Liver (tissue), 9 donors: Measurements from ENCODE around the gene OTOG. TPM values are rescaled to one million over a fixed set of nuclear protein-coding genes. Genes with fewer than 3 reads are reported as not detected.

Experiments
- DNase-seq: peaks from one replicate; pipeline ENCODE4 v3.0.0-alpha.2; 2017; ENCODE audit warnings: low spot score
- H3K27ac ChIP-seq, 2 donors: one replicate each; pipeline ENCODE4 v1.7.0; 2013; ENCODE audit warnings: inconsistent platforms in 2 of 2, low read length in 2 of 2, control low read depth in 1 of 2, low read depth in 1 of 2, mild to moderate bottlenecking in 1 of 2
- H3K27me3 ChIP-seq, 4 donors: one replicate each; pipeline versions ENCODE4 v1.6.1 to v1.7.0; 2013; ENCODE audit warnings: low read length in 3 of 4, inconsistent platforms in 1 of 4, mild to moderate bottlenecking in 1 of 4, moderate library complexity in 1 of 4; ENCODE audit not compliant: control insufficient read depth in 4 of 4, insufficient read depth in 4 of 4
- H3K36me3 ChIP-seq, 4 donors: one replicate each; pipeline versions ENCODE4 v1.6.1 to v1.7.0; 2013; ENCODE audit warnings: low read length in 3 of 4, mild to moderate bottlenecking in 3 of 4, low read depth in 1 of 4, moderate library complexity in 1 of 4; ENCODE audit not compliant: control insufficient read depth in 4 of 4, insufficient read depth in 3 of 4
- H3K4me1 ChIP-seq, 4 donors: one replicate each; pipeline versions ENCODE4 v1.6.1 to v1.7.0; 2013; ENCODE audit warnings: low read length in 3 of 4, mild to moderate bottlenecking in 3 of 4, moderate library complexity in 1 of 4; ENCODE audit not compliant: control insufficient read depth in 4 of 4, insufficient read depth in 4 of 4
- H3K4me3 ChIP-seq, 3 donors: one replicate each; pipeline versions ENCODE4 v1.6.1 to v1.7.0; 2013; ENCODE audit warnings: low read length in 3 of 3, control low read depth in 1 of 3, low read depth in 1 of 3, mild to moderate bottlenecking in 1 of 3
- H3K9ac ChIP-seq, 2 donors: one replicate each; pipeline ENCODE4 v1.7.0; 2013; ENCODE audit warnings: low read length in 2 of 2, mild to moderate bottlenecking in 2 of 2, moderate library complexity in 2 of 2, control low read depth in 1 of 2, low read depth in 1 of 2
- H3K9me3 ChIP-seq, 4 donors: one replicate each; pipeline versions ENCODE4 v1.6.1 to v1.7.0; 2013; ENCODE audit warnings: low read length in 3 of 4; ENCODE audit not compliant: control insufficient read depth in 4 of 4
- FOXA1 ChIP-seq: IDR thresholded peaks from 2 replicates; pipeline ENCODE4 v1.6.1; 2016; ENCODE audit warnings: antibody characterized with exemption
- FOXA2 ChIP-seq: IDR thresholded peaks from 2 replicates; pipeline ENCODE4 v1.6.1; 2016; ENCODE audit warnings: antibody characterized with exemption
- GABPA ChIP-seq, 2 donors: IDR thresholded peaks in 1 of 2; conservative IDR thresholded peaks in 1 of 2; 2 replicates each; pipeline ENCODE4 v1.6.1; 2016; ENCODE audit warnings: antibody characterized with exemption in 2 of 2, mild to moderate bottlenecking in 1 of 2, moderate library complexity in 1 of 2
- HNF4A ChIP-seq, 2 donors: conservative IDR thresholded peaks; 2 replicates each; pipeline ENCODE4 v1.6.1; 2016; ENCODE audit warnings: antibody characterized with exemption in 2 of 2, mild to moderate bottlenecking in 2 of 2
- HNF4G ChIP-seq: IDR thresholded peaks from 2 replicates; pipeline ENCODE4 v1.6.1; 2016; ENCODE audit warnings: antibody characterized with exemption
- JUND ChIP-seq, 2 donors: IDR thresholded peaks; 2 replicates each; pipeline ENCODE4 v1.6.1; 2016; ENCODE audit warnings: antibody characterized with exemption in 2 of 2
- NR2F2 ChIP-seq: IDR thresholded peaks from 2 replicates; pipeline ENCODE4 v1.6.1; 2016; ENCODE audit warnings: antibody characterized with exemption
- RAD21 ChIP-seq, 2 donors: IDR thresholded peaks; 2 replicates each; pipeline ENCODE4 v1.6.1; 2016; ENCODE audit warnings: antibody characterized with exemption in 2 of 2, mild to moderate bottlenecking in 2 of 2
- RXRA ChIP-seq, 2 donors: IDR thresholded peaks; 2 replicates each; pipeline ENCODE4 v1.6.1; 2017 to 2018; ENCODE audit warnings: antibody characterized with exemption in 2 of 2, mild to moderate bottlenecking in 1 of 2
- SP1 ChIP-seq: IDR thresholded peaks from 2 replicates; pipeline ENCODE4 v1.6.1; 2018; ENCODE audit warnings: antibody characterized with exemption, mild to moderate bottlenecking
- YY1 ChIP-seq: IDR thresholded peaks from 2 replicates; pipeline ENCODE4 v1.6.1; 2016; ENCODE audit warnings: antibody characterized with exemption, mild to moderate bottlenecking
- WGBS: extraction: QIAGEN DNeasy Blood & Tissue Kit; methylation state at CpG from one replicate; pipeline ENCODE4 v1.1.7; 2013; 5-methylcytosine and 5-hydroxymethylcytosine counted together
- polyA plus RNA-seq, 2 donors: library from polyadenylated mRNA; stranded (reverse) in 1 of 2; unstranded in 1 of 2; fragments of 200-250 nt in 1 of 2; fragments of >200 nt in 1 of 2; fragmentation: Nextera tagmentation in 1 of 2; extraction: Ambion mirVana in 1 of 2; gene quantifications; one replicate each; pipeline versions ENCODE4 v1.2.1 to v1.2.3, GENCODE V29; 2013 to 2015
- total RNA-seq, 2 donors: library from RNA; depleted of rRNA; stranded (reverse); fragments of >200 nt; gene quantifications; one replicate each; pipeline ENCODE4 v1.2.3, GENCODE V29; 2014
- TF ChIP-seq, protein P1 (sequence below): fragments of 150-350 bp; IDR thresholded peaks from 2 replicates; pipeline ENCODE4 v1.5.1; 2017; ENCODE audit warnings: improper control_type of control experiment, low read depth, low read length; ENCODE audit not compliant: missing input control
- TF ChIP-seq, protein P2 (sequence below): IDR thresholded peaks from 2 replicates; pipeline ENCODE4 v1.6.1; 2016; ENCODE audit warnings: antibody characterized with exemption
- TF ChIP-seq, protein P3 (sequence below): IDR thresholded peaks from 2 replicates; pipeline ENCODE4 v1.6.1; 2016; ENCODE audit warnings: antibody characterized with exemption
- donor health status: healthy.
- donor health status: healthy.
- donor health status: healthy.
- donor health status: healthy.
- donor health status: healthy.

OTOG gene
- total and polyA plus RNA-seq, 4 donors, result not detected

DNA sequence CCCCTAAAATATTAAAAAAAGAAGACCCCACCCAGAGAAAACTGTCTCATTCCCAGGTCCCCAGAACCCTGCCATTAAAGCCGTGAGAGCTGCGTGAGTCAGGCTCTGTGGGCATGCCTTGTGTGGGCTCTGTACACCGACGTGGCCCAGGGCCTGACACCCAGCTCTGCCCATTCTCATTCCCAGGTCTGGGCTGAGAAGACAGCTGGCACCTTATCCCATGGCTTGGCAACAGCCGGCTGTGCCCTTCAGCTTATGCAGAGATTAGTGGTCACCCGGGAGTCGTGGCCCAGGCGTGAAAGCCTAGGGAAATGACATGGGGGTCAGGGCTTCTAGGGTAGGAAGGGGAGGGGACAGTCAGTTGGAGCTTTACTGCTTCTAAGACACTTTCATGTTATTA is 31.9 kb downstream of the OTOG start:
- H3K9me3 ChIP-seq, result no peaks in the 10 kb centered on the region
- TF ChIP-seq RXRA (IDR thresholded peaks at IDR 0.05) (no peak), GABPA (IDR thresholded peaks at IDR 0.05 in 1 of 2, conservative IDR thresholded peaks at IDR 0.05 in 1 of 2) (no peak), YY1 (no peak), SP1 (no peak), NR2F2 (no peak), HNF4G (no peak), FOXA2 (no peak), HNF4A (conservative IDR thresholded peaks at IDR 0.05) (no peak), RAD21 (IDR thresholded peaks at IDR 0.05) (no peak)
- TF ChIP-seq, protein P1, sequence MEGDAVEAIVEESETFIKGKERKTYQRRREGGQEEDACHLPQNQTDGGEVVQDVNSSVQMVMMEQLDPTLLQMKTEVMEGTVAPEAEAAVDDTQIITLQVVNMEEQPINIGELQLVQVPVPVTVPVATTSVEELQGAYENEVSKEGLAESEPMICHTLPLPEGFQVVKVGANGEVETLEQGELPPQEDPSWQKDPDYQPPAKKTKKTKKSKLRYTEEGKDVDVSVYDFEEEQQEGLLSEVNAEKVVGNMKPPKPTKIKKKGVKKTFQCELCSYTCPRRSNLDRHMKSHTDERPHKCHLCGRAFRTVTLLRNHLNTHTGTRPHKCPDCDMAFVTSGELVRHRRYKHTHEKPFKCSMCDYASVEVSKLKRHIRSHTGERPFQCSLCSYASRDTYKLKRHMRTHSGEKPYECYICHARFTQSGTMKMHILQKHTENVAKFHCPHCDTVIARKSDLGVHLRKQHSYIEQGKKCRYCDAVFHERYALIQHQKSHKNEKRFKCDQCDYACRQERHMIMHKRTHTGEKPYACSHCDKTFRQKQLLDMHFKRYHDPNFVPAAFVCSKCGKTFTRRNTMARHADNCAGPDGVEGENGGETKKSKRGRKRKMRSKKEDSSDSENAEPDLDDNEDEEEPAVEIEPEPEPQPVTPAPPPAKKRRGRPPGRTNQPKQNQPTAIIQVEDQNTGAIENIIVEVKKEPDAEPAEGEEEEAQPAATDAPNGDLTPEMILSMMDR, result no peak
- TF ChIP-seq, protein P2, sequence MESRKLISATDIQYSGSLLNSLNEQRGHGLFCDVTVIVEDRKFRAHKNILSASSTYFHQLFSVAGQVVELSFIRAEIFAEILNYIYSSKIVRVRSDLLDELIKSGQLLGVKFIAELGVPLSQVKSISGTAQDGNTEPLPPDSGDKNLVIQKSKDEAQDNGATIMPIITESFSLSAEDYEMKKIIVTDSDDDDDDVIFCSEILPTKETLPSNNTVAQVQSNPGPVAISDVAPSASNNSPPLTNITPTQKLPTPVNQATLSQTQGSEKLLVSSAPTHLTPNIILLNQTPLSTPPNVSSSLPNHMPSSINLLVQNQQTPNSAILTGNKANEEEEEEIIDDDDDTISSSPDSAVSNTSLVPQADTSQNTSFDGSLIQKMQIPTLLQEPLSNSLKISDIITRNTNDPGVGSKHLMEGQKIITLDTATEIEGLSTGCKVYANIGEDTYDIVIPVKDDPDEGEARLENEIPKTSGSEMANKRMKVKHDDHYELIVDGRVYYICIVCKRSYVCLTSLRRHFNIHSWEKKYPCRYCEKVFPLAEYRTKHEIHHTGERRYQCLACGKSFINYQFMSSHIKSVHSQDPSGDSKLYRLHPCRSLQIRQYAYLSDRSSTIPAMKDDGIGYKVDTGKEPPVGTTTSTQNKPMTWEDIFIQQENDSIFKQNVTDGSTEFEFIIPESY, result no peak
- TF ChIP-seq, protein P3, sequence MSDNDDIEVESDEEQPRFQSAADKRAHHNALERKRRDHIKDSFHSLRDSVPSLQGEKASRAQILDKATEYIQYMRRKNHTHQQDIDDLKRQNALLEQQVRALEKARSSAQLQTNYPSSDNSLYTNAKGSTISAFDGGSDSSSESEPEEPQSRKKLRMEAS, result no peak
- H3K4me1 ChIP-seq, result no peaks in the 10 kb centered on the region
- no peak for DNase-seq
- H3K27me3 ChIP-seq, result no peaks in the 10 kb centered on the region
- 91% methylated on average over 8 of the region's 8 CpGs for WGBS
- no peak overlapping the region for H3K9ac ChIP-seq
- H3K36me3 ChIP-seq, result no peaks in the 10 kb centered on the region
- no peak overlapping the region for H3K27ac ChIP-seq
- H3K4me3 ChIP-seq, result no peak overlapping the region

DNA sequence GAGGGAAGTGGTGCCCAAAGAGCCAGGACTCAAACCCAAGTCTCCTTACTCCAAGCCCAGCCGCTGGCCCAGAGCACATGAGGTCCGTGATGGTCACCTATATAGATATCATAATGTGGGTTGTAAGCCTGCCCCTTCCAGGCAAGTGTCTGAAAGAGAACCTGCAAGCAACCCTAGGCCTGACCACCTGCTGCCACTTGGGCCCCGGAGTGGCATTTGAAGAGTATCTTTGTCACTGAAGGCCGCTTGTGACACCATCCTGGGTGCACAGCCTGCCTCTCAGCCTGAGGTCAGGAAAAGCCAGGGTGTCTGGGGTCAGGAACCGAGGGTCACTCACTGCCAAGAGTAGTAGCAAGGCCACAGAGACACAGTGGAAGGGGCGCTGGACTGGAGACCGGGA is 32.4 kb downstream of the OTOG start:
- no peak for DNase-seq
- WGBS, result 86% methylated on average over 7 of the region's 7 CpGs

More for the DNA sequence above, 32.4 kb downstream of the OTOG start:
- H3K4me3 ChIP-seq, result no peak overlapping the region
- H3K27ac ChIP-seq, result no peak overlapping the region
- no peaks in the 10 kb centered on the region for H3K27me3 ChIP-seq
- no peaks in the 10 kb centered on the region for H3K9me3 ChIP-seq
- no peaks in the 10 kb centered on the region for H3K36me3 ChIP-seq
- H3K9ac ChIP-seq, result no peak overlapping the region
- H3K4me1 ChIP-seq, result no peaks in the 10 kb centered on the region
- TF ChIP-seq, protein P1, result no peak
- TF ChIP-seq FOXA1, result no peak
- no peak for TF ChIP-seq YY1
- TF ChIP-seq JUND (IDR thresholded peaks at IDR 0.05), result no peak
- no peak for TF ChIP-seq FOXA2
